Middle frontal gyrus (tissue), 1 donor: Measurements from ENCODE around the gene PMEPA1.

Experiments used
- DNase-seq: peaks from one replicate; pipeline ENCODE4 v3.0.0-alpha.2; 2015; ENCODE audit warnings: low spot score; ENCODE audit errors: extremely low spot score

PMEPA1 gene

DNA sequence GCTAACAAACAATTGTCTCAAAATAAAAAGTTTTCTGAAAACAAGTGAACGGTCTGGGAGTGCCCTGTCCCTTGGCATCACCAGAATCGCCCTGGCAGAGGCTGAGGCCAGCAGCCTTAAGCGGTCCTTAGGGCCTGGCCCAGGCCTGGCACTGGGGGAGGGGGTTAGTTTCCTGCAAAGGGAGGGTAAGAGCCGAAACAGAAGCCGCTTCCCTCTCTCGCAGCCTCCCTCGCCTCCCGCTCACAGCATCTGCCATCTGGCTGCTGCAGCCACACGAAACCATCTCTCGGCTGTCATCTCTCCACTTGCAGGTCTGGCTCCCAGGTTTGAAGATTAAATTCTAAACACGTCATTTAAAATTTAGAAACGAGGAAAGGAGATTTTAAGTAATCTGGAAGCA lies 31.5 kb downstream of the PMEPA1 start:
- DNase-seq = peak; percentile 27

DNA sequence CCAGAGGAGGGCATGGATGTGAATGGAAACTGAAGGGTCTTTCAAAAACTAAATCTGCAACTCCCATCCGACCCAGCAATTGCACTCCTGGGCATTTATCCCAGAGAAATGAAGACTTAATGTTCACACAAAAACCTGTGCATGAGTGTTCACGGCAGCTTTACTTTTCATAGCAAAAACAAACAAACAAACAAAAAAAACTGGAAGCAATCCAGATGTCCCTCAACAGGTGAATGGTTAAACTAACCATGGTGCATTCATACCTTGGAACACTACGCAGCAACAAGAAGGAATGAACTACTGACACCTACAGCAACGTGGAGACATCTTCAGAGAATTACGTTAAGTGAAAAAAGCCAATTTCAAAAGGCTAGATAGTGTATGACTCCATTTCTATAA lies 32.2 kb downstream of the PMEPA1 start:
- DNase-seq = no peak

DNA sequence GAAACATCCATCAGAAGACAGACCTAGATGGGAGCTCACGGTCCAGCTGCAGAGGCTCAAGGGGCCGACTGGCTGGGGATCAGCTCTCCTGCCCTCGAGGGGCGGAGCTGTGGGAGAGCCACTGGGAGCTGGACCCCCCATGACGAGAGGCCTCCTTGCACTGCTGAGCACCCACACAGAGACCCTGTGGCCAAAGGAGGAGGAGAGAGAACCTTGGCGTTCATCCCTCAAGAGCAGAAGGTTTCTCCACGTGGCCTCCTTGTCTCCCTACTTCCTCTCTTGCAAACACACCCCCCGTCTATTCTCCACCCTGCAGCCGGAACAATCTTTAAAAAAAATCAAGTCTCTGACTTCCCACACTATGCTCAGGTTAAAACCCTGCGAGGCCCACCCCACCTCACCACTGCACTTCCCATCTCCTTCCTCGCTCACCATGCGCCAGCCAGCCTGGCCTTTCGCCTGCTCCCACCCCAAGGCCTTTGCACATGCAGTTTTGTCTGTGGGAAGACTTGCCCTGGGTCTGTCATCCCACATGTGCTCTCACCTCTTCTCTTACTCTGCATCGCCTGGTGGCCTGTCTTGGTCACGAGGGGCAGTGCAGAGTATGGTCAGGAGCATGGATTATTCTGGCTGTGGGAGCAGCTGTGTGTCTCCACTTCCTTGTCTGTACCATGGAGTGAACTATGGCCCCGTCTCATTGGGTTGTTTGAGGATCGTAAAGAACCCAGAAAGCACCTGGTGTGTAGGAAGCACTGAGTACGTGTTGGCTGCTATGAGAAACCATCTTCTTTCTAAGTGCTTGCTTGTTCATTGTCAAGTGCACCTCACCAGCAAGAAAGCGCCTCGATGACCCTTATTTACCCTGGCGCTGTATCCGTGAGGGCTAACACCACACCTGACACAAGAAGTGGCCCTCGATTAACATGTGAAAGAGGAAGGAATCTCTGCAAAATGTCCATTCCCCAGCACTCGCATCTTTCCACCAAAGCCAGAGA lies 32.9 kb downstream of the PMEPA1 start:
- no peak for DNase-seq

DNA sequence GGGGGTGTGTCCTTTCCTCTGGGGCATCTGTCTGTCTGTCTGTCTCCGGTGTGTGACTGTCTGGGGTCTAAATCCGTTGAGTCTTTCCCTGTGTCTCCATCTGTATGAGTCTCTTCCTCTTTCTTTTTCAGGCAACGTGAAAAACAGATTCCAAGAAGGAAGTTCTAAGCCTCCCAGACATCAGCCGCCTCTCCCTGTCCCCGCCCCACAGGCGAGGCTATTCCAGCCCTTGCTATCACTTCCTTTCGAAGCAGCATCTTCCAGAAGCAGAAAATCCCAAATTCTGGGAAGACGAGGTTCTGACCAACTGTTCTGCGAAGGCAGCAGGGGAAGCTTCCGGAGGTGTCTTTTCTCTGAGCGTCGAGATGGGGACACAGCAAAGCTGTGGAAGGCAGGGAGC lies 34.0 kb downstream of the PMEPA1 start:
- no peak for DNase-seq

DNA sequence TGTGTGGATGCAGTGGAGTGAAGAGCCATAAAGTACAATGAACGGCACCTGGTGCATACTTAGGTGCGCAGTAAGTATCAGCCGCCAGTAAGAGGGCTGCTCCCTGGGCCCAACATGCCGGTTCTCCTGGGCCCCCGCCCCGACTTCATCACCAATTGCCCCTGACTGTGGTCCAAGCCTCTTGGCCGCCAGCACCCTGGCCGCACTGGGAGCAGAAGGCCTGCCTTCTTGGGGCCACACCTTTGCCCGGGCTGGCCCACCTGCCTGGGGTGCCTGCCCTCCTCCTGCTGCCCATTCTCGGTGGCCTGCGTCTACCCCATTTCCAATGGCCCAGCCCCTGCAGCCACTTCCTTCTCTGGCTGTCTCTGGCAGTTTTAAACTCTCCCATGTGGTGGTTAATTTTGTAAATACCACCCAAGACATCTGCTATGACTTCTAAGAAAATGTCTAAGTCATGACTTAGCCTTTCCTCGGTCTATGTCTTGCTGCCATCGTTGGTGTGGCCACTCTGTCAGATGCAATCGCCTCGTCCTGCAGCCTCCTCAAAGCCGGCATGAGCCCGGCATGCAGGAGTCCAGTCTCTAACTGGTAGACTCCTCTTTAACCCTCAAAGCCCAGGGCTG lies 36.8 kb downstream of the PMEPA1 start:
- no peak for DNase-seq

- no peak for DNase-seq
These were observed 37.7 kb downstream of the PMEPA1 start for GRCh38 chr20:57672164-57672563.

DNA sequence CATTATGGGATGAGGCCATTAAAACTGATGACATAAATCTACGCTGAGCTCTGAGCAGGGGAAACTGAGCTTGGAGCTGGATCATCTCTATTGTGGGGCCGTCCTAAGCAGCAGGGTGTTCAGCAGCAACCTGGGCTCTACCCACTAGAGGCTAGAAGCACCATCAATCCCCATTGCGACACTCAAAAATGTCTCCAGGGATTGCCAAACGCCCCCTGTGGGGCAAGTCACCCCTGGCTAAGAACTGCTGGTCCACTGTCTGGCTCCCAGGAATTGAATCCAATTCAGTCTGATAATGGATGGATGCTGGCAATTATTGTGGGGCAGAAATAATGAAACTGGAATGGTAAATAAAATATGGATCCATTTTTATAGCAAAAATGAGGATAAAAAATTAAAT lies 38.2 kb downstream of the PMEPA1 start:
- no peak for DNase-seq

GRCh38 chr20:57671072-57671391 lies 38.8 kb downstream of the PMEPA1 start:
- DNase-seq = no peak

GRCh38 chr20:57670288-57671071 lies 39.3 kb downstream of the PMEPA1 start:
- DNase-seq = no peak

DNA sequence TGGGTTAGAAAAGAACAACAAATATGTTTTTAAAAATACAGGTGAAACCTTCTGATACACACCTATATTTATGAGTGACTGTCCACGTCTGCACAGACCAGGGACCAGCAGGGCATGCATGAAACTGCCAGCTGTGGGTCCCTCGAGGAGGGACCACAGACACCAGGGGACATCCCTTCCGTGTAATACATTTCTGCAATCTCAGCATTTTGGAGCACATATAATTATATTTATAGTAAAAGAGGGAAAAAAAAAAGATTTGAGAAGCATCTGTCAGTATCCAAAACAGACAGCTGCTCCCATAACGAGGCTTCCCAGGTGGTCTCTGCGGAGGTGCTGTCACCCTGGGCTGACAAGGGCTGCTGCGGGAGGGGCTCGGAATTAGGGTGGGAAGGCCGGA lies 40.2 kb downstream of the PMEPA1 start:
- no peak for DNase-seq

DNA sequence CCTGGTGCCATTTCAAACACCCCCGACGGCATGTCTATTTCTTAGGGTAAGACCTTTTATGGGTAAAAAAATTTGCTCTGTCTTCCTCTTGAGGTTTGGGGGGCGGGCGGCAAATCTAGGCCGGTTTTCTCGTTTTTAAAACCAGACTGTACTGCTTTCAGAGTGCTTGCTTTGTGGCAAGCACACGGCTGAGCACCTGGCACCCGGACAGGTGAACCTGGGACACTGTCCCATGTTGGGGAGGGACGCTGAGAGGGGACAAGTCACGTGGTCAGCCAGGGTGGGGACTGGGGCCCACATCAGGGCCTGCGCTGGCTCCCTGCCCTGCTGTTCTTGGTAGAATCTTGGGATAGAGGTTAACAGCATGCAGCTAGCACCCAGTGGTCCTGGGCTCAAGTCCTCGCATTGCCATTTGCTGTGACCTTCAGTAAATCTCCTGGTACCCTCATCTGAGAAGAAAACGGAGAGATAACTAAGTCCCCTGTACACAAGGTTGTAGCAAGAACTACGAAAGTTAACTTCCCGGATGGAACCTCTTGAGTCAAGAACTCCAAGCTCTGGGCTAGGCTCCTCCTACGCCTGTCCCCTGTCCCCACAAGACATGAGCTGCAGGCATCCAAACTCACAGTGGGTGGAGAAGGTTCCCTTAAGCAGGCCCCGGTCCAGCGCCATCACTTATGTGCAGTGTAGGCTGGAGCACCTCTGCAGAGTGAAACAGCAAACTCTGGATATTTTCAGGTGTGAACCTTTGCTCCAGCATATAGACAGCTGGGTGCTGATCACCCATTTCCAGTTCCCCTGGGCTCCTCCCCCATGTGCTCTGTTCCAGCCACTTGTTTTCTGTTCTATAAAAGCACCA lies 41.7 kb downstream of the PMEPA1 start:
- no peak for DNase-seq

DNA sequence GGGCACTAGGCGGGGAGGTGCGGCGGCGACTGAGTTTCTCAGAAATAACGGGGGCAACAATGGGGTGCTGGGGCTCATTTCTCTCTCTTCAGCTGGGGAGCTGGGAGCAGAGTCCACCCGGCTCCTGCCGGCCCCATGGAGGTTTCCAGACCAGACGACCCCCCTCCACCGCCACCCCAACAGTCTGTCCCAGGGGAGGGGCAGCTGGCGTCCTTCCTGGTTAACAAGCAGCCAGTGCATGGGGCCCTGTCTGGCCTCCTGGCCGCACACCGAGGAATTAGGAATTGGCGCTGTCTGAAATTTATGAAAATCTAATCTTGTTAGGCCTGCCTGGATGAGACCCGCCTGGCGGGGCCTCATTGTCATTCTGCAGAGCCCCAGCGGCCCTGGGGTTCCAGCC lies 42.4 kb downstream of the PMEPA1 start:
- no peak for DNase-seq

- DNase-seq = no peak
These were observed 43.0 kb downstream of the PMEPA1 start for GRCh38 chr20:57666834-57667157.

- DNase-seq = no peak
These were observed 43.5 kb downstream of the PMEPA1 start for GRCh38 chr20:57666106-57666833.

GRCh38 chr20:57665589-57665971 lies 44.2 kb downstream of the PMEPA1 start:
- DNase-seq = no peak

DNA sequence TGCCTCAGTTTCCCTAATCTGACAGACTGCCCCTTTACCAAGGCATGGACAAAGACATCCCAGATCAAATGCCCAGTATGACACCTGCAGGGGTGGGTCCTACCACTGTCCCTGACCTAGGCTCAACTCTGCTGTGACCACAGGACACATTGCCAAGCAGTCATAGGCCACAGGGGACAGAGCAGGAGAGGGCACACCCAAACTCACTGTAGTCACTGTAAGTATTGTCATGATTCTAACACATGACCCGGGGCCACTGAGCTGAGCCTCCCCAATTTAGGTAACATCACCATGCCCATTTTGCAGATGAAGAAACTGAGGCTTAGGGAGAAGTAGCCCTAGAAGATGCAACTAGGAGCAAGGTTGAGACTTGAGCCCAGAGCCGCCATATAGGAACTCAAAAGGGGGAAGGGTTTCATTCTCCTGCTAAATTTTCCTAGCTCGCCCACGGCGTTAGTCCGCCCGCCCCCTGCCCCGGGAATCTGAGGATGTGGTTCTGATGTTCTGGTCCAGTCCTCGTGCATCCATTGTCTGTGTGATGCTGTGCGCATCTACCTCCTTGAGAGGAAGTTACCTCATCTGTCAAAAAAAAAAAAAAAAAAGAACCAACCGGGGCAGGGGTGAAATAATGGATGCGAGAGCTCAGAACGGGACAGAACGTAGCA lies 44.8 kb downstream of the PMEPA1 start:
- no peak for DNase-seq

GRCh38 chr20:57664476-57664875 lies 45.3 kb downstream of the PMEPA1 start:
- no peak for DNase-seq

GRCh38 chr20:57663681-57664451 lies 45.9 kb downstream of the PMEPA1 start:
- no peak for DNase-seq

- no peak for DNase-seq
These were observed 46.6 kb downstream of the PMEPA1 start for GRCh38 chr20:57663241-57663640.
